Stimulated activated CD4-positive, alpha-beta T cell treated with anti-CD3 and anti-CD28 coated beads, TNF-alpha, amount 100 ng/mL, for 4 hours (primary cell): ENCODE results near the gene SLC29A3.
"Not testable (repeated sequence)": the region's sequence is repeated elsewhere in the genome, so short reads cannot be mapped to it uniquely, and the experiment has no call there.

Source experiments
- DNase-seq, 3 experiments: peaks; one replicate each; pipeline ENCODE4 v3.0.0-alpha.2; 2020; ENCODE audit warnings: low read depth in 3 of 3

Gene SLC29A3

GRCh38 chr10:71283876-71284275 lies 35.2 kb upstream of the SLC29A3 start:
- DNase-seq, result no peak

- no peak for DNase-seq
These were observed 34.4 kb upstream of the SLC29A3 start for GRCh38 chr10:71284544-71285179.

GRCh38 chr10:71285180-71285545 lies 33.9 kb upstream of the SLC29A3 start:
- peak in 1 of 3 experiments; percentile 10 for DNase-seq

GRCh38 chr10:71285986-71286385 lies 33.1 kb upstream of the SLC29A3 start:
- DNase-seq, result no peak

- no peak for DNase-seq
These were observed 32.4 kb upstream of the SLC29A3 start for GRCh38 chr10:71286521-71287294.

GRCh38 chr10:71287456-71287855 lies 31.6 kb upstream of the SLC29A3 start:
- no peak for DNase-seq

GRCh38 chr10:71288461-71288860 lies 30.6 kb upstream of the SLC29A3 start:
- DNase-seq, result no peak

GRCh38 chr10:71289421-71290130 lies 29.5 kb upstream of the SLC29A3 start:
- DNase-seq, result no peak

- no peak for DNase-seq
These were observed 28.7 kb upstream of the SLC29A3 start for GRCh38 chr10:71290331-71290730.

- no peak for DNase-seq
These were observed 28.1 kb upstream of the SLC29A3 start for GRCh38 chr10:71290806-71291527.

- DNase-seq, result no peak
These were observed 27.5 kb upstream of the SLC29A3 start for GRCh38 chr10:71291528-71291900.

- no peak for DNase-seq
These were observed 26.2 kb upstream of the SLC29A3 start for GRCh38 chr10:71292624-71293445.

- no peak for DNase-seq
These were observed 25.5 kb upstream of the SLC29A3 start for GRCh38 chr10:71293446-71294084.

- DNase-seq, result no peak
These were observed 24.9 kb upstream of the SLC29A3 start for GRCh38 chr10:71294091-71294561.

- no peak for DNase-seq
These were observed 24.2 kb upstream of the SLC29A3 start for GRCh38 chr10:71294856-71295255.

- DNase-seq, result no peak
These were observed 23.4 kb upstream of the SLC29A3 start for GRCh38 chr10:71295641-71296040.

- DNase-seq, result no peak
These were observed 23.0 kb upstream of the SLC29A3 start for GRCh38 chr10:71296086-71296485.

- not testable (repeated sequence) for DNase-seq
These were observed 22.2 kb upstream of the SLC29A3 start for GRCh38 chr10:71296811-71297210.

GRCh38 chr10:71297343-71297742 lies 21.7 kb upstream of the SLC29A3 start:
- DNase-seq, result no peak

GRCh38 chr10:71299071-71299785 lies 19.8 kb upstream of the SLC29A3 start:
- DNase-seq, result no peak
